ENCODE results near the gene CPNE5.

The CPNE5 gene

DNA sequence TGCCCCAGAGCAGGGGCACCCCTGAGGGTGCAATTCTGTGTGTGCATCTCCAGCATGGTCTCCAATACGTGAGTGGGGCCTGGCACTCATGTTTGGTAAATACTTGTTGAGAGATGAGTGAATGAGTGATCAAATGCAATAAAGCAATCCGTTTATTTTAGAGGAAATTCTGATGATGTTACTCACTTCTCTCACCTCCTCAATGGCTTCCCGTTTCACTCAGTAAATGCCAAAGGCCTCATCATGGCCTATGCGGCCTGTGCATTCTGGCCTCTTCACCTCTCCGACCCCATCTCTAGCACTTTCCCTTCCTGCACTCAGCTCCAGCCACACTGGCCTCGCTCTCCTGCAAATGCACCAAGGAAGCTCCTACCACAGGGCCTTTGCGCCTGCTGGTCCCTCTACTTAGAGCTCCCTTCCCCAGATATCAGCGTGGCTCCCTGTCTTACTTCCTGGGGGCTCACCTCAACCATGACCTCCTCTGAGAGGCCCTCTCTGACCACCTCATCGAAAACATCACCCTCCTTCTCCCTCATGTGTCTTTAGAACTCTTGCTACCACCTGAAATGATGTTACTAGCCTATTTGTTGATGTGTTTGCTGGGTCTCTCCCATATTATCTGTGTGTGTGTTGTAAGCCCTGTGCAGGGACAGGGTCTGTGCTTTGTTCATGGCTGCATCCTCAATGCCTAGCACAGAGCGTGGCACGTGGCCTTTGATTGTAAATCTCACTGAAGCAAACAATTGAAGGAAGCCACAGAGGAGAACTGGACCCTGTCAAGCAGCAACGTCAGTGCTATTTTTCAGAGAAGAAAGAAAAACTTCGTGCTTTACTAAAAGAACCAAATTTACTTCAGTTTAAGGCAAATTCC lies 99.1 kb downstream of the CPNE5 start:
- ATAC-seq (ENCODE audit: low read depth) (peak; percentile 7; the same call in 1 of the 3 replicates), DNase-seq (ENCODE audit: low spot score) (no peak)
- H3K4me1 ChIP-seq (ENCODE audit: insufficient read depth, poor library complexity, severe bottlenecking), result peaks cover 17% of the 10 kb centered on the region
- TF ChIP-seq, protein P1, sequence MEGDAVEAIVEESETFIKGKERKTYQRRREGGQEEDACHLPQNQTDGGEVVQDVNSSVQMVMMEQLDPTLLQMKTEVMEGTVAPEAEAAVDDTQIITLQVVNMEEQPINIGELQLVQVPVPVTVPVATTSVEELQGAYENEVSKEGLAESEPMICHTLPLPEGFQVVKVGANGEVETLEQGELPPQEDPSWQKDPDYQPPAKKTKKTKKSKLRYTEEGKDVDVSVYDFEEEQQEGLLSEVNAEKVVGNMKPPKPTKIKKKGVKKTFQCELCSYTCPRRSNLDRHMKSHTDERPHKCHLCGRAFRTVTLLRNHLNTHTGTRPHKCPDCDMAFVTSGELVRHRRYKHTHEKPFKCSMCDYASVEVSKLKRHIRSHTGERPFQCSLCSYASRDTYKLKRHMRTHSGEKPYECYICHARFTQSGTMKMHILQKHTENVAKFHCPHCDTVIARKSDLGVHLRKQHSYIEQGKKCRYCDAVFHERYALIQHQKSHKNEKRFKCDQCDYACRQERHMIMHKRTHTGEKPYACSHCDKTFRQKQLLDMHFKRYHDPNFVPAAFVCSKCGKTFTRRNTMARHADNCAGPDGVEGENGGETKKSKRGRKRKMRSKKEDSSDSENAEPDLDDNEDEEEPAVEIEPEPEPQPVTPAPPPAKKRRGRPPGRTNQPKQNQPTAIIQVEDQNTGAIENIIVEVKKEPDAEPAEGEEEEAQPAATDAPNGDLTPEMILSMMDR (IDR thresholded peaks at IDR 0.05; ENCODE audit: poor library complexity, severe bottlenecking), result no peak
- no peaks in the 10 kb centered on the region for H3K9me3 ChIP-seq (ENCODE audit: severe bottlenecking)
- no peaks in the 10 kb centered on the region for H3K27me3 ChIP-seq (ENCODE audit: insufficient read depth, poor library complexity, severe bottlenecking)
- H3K4me3 ChIP-seq (ENCODE audit: severe bottlenecking), result no peak overlapping the region
- no peaks in the 10 kb centered on the region for H3K36me3 ChIP-seq (ENCODE audit: low read depth)
- H3K27ac ChIP-seq (ENCODE audit: poor library complexity, severe bottlenecking), result no peak overlapping the region

DNA sequence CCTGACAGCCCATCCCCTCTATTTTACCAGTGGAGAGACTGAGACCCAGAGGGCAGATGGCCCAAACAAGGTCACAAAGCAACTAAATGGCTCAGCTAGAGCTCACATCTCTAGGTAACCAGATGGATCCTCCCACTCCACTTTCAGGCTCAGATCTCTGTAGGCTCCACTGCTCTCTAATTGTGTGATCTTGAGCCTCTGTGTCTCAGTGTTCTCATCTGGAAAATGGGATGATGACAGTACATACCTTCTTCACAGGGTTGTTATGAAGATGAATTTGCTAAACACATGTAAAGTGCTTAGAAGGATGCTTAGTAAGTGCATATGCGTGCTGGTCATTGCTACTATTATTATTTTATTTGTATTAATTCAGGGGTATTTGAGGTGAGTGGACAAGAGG lies 101.1 kb downstream of the CPNE5 start:
- no peak for ATAC-seq (ENCODE audit: low read depth)
- Histone ChIP-seq H3K27me3 (ENCODE audit: insufficient read depth, poor library complexity, severe bottlenecking) (no peaks in the 10 kb centered on the region), H3K27ac (ENCODE audit: poor library complexity, severe bottlenecking) (no peak overlapping the region), H3K4me1 (ENCODE audit: insufficient read depth, poor library complexity, severe bottlenecking) (peaks cover 10% of the 10 kb centered on the region), H3K4me3 (ENCODE audit: severe bottlenecking) (no peak overlapping the region), H3K9me3 (ENCODE audit: severe bottlenecking) (no peaks in the 10 kb centered on the region), H3K36me3 (ENCODE audit: low read depth) (no peaks in the 10 kb centered on the region)
- no peak for DNase-seq (ENCODE audit: low spot score)
- TF ChIP-seq, protein P1 (IDR thresholded peaks at IDR 0.05; ENCODE audit: poor library complexity, severe bottlenecking), result no peak

DNA sequence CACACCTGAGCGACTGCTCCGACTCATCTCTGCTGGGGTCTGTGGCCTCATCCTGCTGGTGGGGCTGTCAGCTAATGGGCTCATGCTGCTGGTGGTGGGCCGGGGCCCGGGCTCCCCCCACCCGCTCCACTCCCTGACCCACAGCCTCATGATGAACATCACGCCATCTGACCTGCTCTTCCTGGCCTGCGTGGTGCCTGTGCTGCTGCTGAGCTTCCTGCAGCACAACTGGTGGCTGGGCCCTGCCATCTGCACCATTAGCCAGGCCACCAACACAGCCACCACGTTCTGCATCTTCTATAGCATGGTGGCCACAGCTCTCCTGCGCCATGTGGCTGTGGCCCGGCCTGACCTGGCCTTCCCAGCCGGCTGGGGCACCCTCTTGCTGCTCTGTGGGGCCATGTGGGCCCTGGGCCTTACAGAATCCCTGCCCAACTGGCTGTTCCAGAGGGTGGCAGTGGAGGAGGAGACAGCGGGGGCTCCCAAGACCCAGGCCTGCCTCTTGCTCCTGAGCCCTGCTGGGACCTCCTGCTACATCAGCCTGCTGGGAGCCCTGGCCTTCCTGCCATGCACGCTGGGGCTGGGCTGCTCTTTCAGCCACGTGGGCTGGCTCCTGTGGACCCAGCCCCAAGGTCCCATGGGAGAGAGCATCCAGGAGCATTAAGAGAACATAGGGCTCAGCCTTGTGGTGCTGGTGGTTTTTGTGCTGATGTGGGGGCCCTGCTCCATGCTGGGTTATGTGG lies 102.0 kb downstream of the CPNE5 start:
- DNase-seq (ENCODE audit: low spot score) (no peak), ATAC-seq (ENCODE audit: low read depth) (no peak)
- H3K9me3 ChIP-seq (ENCODE audit: severe bottlenecking), result no peaks in the 10 kb centered on the region
- H3K36me3 ChIP-seq (ENCODE audit: low read depth), result no peaks in the 10 kb centered on the region
- no peaks in the 10 kb centered on the region for H3K27me3 ChIP-seq (ENCODE audit: insufficient read depth, poor library complexity, severe bottlenecking)
- H3K4me3 ChIP-seq (ENCODE audit: severe bottlenecking), result no peak overlapping the region
- no peak overlapping the region for H3K27ac ChIP-seq (ENCODE audit: poor library complexity, severe bottlenecking)
- H3K4me1 ChIP-seq (ENCODE audit: insufficient read depth, poor library complexity, severe bottlenecking), result peaks cover 10% of the 10 kb centered on the region
- TF ChIP-seq, protein P1 (IDR thresholded peaks at IDR 0.05; ENCODE audit: poor library complexity, severe bottlenecking), result no peak

DNA sequence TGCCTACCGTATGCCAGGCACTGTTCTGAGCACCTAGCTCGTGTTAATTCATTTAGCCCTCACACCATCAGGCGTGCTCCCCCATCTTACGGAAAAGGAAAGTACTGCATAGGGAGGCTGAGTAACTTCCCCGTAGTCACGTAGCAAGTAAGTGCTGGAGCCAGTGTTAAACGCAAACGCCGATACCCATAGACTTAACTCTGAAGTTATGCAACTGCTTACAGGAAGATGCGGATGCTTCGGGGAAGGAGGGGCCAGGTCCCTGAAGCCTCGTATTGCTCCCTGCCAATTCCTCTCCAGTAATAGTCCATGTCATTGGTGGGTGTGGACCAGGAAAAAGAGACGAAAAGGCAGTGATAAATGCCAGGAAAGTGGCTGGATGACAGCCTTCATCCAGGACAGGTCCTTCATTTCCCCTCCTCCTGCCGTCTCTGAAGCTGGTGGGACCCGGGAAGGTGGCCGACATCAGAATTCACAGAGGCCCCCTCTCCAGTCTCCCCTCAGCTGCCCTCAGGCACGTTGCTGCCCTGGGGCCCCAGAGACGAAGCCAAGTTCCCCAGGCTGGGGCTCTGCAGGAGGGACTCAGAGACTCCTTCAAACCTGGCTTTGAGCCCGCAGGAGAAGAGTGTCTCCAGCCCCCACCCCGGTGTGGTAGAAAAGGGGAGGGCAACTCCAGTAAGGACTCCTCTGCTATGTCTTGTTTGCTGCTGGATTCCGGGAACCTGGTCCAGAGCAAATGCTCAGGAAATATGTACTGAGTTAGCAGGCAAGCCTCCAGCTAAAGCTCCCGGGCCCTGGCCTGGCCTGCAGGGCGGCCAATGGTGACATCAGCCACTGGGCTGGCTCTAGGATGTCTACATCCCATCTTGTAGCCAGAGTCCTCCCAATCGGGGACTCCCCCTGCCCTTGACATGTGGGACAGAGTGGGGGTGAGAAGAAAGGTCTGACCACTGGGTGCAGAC lies 103.9 kb downstream of the CPNE5 start:
- Histone ChIP-seq H3K4me3 (ENCODE audit: severe bottlenecking) (no peak overlapping the region), H3K4me1 (ENCODE audit: insufficient read depth, poor library complexity, severe bottlenecking) (peaks cover 10% of the 10 kb centered on the region), H3K27ac (ENCODE audit: poor library complexity, severe bottlenecking) (no peak overlapping the region), H3K36me3 (ENCODE audit: low read depth) (no peaks in the 10 kb centered on the region), H3K27me3 (ENCODE audit: insufficient read depth, poor library complexity, severe bottlenecking) (no peaks in the 10 kb centered on the region), H3K9me3 (ENCODE audit: severe bottlenecking) (no peaks in the 10 kb centered on the region)
- ATAC-seq (ENCODE audit: low read depth) (peak; percentile 67), DNase-seq (ENCODE audit: low spot score) (no peak)
- TF ChIP-seq, protein P1 (IDR thresholded peaks at IDR 0.05; ENCODE audit: poor library complexity, severe bottlenecking), result no peak

Data from RWPE2 (cell line).